ENCODE measurements around the gene C19orf38. TPM values are rescaled to one million over a fixed set of nuclear protein-coding genes. Genes with fewer than 3 reads are reported as not detected.
A peak's percentile ranks its signal among the peaks of the same experiment; 100 is the strongest.

The C19orf38 gene
- total RNA-seq, 1 donor from 2014 or later, result not detected

DNA sequence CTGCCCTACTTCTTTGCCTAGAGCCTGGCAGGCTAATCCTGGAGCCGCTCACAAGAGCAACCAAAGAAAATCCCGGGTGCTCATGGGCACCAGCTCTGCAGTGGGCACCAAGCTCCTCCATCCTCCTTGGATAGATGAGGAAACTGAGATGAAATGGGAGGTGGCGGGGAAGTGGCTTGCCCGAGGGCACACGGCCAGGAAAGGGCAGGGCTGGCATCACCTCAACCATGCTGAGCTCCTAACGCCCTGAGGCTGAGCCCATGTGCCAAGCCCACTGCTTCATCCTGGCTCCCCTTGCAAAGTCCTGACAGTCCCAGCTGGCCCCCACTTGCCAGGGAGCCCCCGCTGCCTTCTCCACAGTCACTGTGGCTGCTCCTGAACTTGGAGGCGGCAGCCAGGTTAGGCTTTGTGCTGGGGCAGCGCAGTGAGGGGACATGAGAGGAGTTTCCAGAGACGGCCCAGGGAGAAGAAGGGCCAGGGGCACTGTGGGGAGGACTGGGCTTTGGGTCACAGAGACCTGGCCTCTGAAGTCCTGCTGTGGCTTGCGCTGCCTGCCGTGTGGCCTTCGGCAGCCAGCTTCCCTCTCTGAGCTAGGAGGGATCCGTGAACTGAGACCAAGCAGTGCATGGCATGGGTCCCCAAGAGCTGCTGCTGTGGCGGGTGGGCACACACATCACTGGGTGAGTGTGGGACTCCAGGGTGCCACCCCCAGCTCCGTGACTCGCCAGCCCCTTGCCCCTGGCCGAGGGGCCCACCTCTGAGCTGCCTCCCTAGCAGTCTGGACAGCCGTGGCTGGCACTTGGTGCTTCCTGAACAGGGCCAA is 29.7 kb upstream of the C19orf38 start:
- Mint-ChIP-seq H3K4me3 (no peak overlapping the region), H3K9me3 (no peaks in the 10 kb centered on the region), H3K4me1 (no peaks in the 10 kb centered on the region), H3K27me3 (ENCODE audit: low read depth) (no peaks in the 10 kb centered on the region), H3K27ac (ENCODE audit: unreplicated experiment) (no peak overlapping the region), H3K36me3 (ENCODE audit: low read depth) (peaks cover 11% of the 10 kb centered on the region)
- DNase-seq (ENCODE audit: low read depth, low spot score), result no peak
- TF ChIP-seq, protein P1, sequence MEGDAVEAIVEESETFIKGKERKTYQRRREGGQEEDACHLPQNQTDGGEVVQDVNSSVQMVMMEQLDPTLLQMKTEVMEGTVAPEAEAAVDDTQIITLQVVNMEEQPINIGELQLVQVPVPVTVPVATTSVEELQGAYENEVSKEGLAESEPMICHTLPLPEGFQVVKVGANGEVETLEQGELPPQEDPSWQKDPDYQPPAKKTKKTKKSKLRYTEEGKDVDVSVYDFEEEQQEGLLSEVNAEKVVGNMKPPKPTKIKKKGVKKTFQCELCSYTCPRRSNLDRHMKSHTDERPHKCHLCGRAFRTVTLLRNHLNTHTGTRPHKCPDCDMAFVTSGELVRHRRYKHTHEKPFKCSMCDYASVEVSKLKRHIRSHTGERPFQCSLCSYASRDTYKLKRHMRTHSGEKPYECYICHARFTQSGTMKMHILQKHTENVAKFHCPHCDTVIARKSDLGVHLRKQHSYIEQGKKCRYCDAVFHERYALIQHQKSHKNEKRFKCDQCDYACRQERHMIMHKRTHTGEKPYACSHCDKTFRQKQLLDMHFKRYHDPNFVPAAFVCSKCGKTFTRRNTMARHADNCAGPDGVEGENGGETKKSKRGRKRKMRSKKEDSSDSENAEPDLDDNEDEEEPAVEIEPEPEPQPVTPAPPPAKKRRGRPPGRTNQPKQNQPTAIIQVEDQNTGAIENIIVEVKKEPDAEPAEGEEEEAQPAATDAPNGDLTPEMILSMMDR (conservative IDR thresholded peaks at IDR 0.05), result no peak

GRCh38 chr19:10819124-10820060 is 28.8 kb upstream of the C19orf38 start:
- peaks cover 15% of the 10 kb centered on the region for H3K36me3 Mint-ChIP-seq (ENCODE audit: low read depth)
- H3K27ac Mint-ChIP-seq (ENCODE audit: unreplicated experiment), result peak overlapping the region; percentile 89
- H3K9me3 Mint-ChIP-seq, result no peaks in the 10 kb centered on the region
- TF ChIP-seq, protein P1 (conservative IDR thresholded peaks at IDR 0.05), result no peak
- H3K4me3 Mint-ChIP-seq, result no peak overlapping the region
- DNase-seq (ENCODE audit: low read depth, low spot score), result no peak
- H3K27me3 Mint-ChIP-seq (ENCODE audit: low read depth), result no peaks in the 10 kb centered on the region
- H3K4me1 Mint-ChIP-seq, result no peaks in the 10 kb centered on the region

DNA sequence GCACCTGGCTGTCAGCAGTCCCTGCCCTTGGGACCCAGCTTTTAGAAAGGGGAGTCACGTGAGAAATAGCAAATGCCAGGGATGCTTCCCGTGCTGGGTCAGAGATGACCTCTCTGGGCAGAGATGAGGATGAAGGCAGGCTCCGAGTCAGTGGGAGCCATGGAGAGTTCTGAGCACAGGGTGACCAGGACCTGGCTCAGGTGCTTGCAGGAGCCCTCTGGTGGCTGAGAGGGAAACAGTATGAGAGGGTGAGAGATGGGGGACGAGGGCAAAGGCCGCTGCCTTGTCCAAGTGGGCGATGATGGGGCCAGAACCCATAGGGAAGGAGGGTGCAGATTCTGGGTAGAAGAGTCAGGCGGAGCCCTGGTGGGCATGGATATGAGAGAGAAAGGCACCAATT is 28.0 kb upstream of the C19orf38 start:
- H3K36me3 Mint-ChIP-seq (ENCODE audit: low read depth), result peaks cover 11% of the 10 kb centered on the region
- no peaks in the 10 kb centered on the region for H3K27me3 Mint-ChIP-seq (ENCODE audit: low read depth)
- no peaks in the 10 kb centered on the region for H3K4me1 Mint-ChIP-seq
- no peaks in the 10 kb centered on the region for H3K9me3 Mint-ChIP-seq
- H3K4me3 Mint-ChIP-seq, result no peak overlapping the region
- TF ChIP-seq, protein P1 (conservative IDR thresholded peaks at IDR 0.05), result peak; percentile 40
- no peak for DNase-seq (ENCODE audit: low read depth, low spot score)
- peak overlapping the region; percentile 92 for H3K27ac Mint-ChIP-seq (ENCODE audit: unreplicated experiment)

DNA sequence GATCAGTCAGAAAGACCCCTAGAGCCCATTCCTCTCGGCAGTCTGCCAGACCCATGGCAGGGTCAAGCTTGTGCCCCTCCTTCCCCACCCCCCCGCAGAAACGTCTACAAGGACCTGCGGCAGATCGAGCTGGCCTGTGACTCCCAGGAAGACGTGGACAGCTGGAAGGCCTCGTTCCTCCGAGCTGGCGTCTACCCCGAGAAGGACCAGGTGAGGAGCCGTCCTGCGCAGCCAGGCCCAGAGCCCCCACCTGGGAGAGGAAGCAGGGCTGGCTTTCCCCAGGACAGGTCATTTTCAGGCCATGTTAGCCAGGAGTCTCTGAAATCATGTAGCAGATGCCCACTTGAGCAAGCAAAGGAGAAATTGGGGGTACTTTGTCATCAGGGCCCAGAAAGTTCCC is 24.5 kb upstream of the C19orf38 start:
- peaks cover 11% of the 10 kb centered on the region for H3K36me3 Mint-ChIP-seq (ENCODE audit: low read depth)
- TF ChIP-seq, protein P1 (conservative IDR thresholded peaks at IDR 0.05), result no peak
- H3K27ac Mint-ChIP-seq (ENCODE audit: unreplicated experiment), result no peak overlapping the region
- no peak overlapping the region for H3K4me3 Mint-ChIP-seq
- H3K27me3 Mint-ChIP-seq (ENCODE audit: low read depth), result no peaks in the 10 kb centered on the region
- H3K4me1 Mint-ChIP-seq, result no peaks in the 10 kb centered on the region
- H3K9me3 Mint-ChIP-seq, result no peaks in the 10 kb centered on the region
- DNase-seq (ENCODE audit: low read depth, low spot score), result no peak

GRCh38 chr19:10826231-10826630 is 22.0 kb upstream of the C19orf38 start:
- Mint-ChIP-seq H3K36me3 (ENCODE audit: low read depth) (peaks cover 4% of the 10 kb centered on the region), H3K9me3 (no peaks in the 10 kb centered on the region), H3K4me1 (no peaks in the 10 kb centered on the region), H3K27me3 (ENCODE audit: low read depth) (no peaks in the 10 kb centered on the region), H3K27ac (ENCODE audit: unreplicated experiment) (no peak overlapping the region), H3K4me3 (no peak overlapping the region)
- TF ChIP-seq, protein P1 (conservative IDR thresholded peaks at IDR 0.05), result no peak
- DNase-seq (ENCODE audit: low read depth, low spot score), result no peak

Measured in neural crest cell (in vitro differentiated cells).